GM23338 (cell line): ENCODE results near the gene KDSR. TPM values are rescaled to one million over a fixed set of nuclear protein-coding genes. Genes with fewer than 3 reads are reported as not detected.

Experiments used
- ATAC-seq: fragments of 200-7000 bp; cut with Tn5 transposase; 3 replicates; pipeline ENCODE4 v1.9.1; 2020
- DNase-seq: peaks from one replicate; pipeline ENCODE4 v3.0.0-alpha.2; 2015; ENCODE audit warnings: low spot score
- H2AFZ ChIP-seq: fragments of 200-600 bp; sonication (generic); 2 replicates; pipeline ENCODE4 v1.8.0; 2016; ENCODE audit warnings: antibody characterized with exemption, mild to moderate bottlenecking, moderate library complexity
- H3F3A ChIP-seq: fragments of 200-600 bp; sonication (generic); replicated peaks from 2 replicates; pipeline ENCODE4 v1.8.0; 2017; ENCODE audit warnings: antibody characterized with exemption, mixed run types, low read depth
- H3K27ac ChIP-seq: fragments of 200-600 bp; sonication (generic); 2 replicates; pipeline ENCODE4 v1.6.1; 2016; ENCODE audit warnings: low read depth
- H3K27me3 ChIP-seq: fragments of 200-600 bp; sonication (generic); 2 replicates; pipeline ENCODE4 v1.8.0; 2016; ENCODE audit warnings: mild to moderate bottlenecking, mixed run types, moderate library complexity; ENCODE audit not compliant: insufficient read depth
- H3K36me3 ChIP-seq: fragments of 200-600 bp; sonication (generic); 2 replicates; pipeline ENCODE4 v1.8.0; 2016; ENCODE audit warnings: mild to moderate bottlenecking; ENCODE audit not compliant: insufficient read depth
- H3K4me1 ChIP-seq: fragments of 200-600 bp; sonication (generic); 2 replicates; pipeline ENCODE4 v1.8.0; 2016; ENCODE audit warnings: mild to moderate bottlenecking, moderate library complexity; ENCODE audit not compliant: insufficient read depth
- H3K4me2 ChIP-seq: fragments of 200-600 bp; sonication (generic); 2 replicates; pipeline ENCODE4 v1.7.1; 2017; ENCODE audit warnings: mixed run types
- H3K4me3 ChIP-seq: fragments of 200-600 bp; sonication (generic); 2 replicates; pipeline ENCODE4 v1.6.1; 2016; ENCODE audit warnings: mixed run types
- H3K79me2 ChIP-seq: fragments of 200-600 bp; sonication (generic); replicated peaks from 2 replicates; pipeline ENCODE4 v1.8.0; 2017; ENCODE audit warnings: mild to moderate bottlenecking; ENCODE audit not compliant: insufficient read depth
- H3K9me2 ChIP-seq: fragments of 200-600 bp; sonication (generic); 2 replicates; pipeline ENCODE4 v1.8.0; 2017; ENCODE audit not compliant: insufficient read depth
- H4K20me1 ChIP-seq: fragments of 200-600 bp; sonication (generic); replicated peaks from 2 replicates; pipeline ENCODE4 v1.8.0; 2017; ENCODE audit warnings: mild to moderate bottlenecking; ENCODE audit not compliant: insufficient read depth
- H3K27ac Mint-ChIP-seq: 2 replicates; pipeline ENCODE4 v1.8.0; 2020; ENCODE audit warnings: inconsistent platforms, mild to moderate bottlenecking, moderate library complexity, mixed read lengths
- H3K27me3 Mint-ChIP-seq: 3 replicates; pipeline ENCODE4 v1.8.0; 2022; ENCODE audit warnings: low read depth, mild to moderate bottlenecking, moderate library complexity, mixed read lengths, inconsistent platforms; ENCODE audit not compliant: insufficient read depth, poor library complexity
- H3K36me3 Mint-ChIP-seq: 3 replicates; pipeline ENCODE4 v1.8.0; 2021; ENCODE audit warnings: low read depth, mild to moderate bottlenecking, inconsistent platforms, moderate library complexity, mixed read lengths
- H3K4me1 Mint-ChIP-seq: 3 replicates; pipeline ENCODE4 v1.8.0; 2020; ENCODE audit warnings: mild to moderate bottlenecking, inconsistent platforms, mixed read lengths
- H3K4me3 Mint-ChIP-seq: 3 replicates; pipeline ENCODE4 v1.8.0; 2021; ENCODE audit warnings: moderate library complexity, mild to moderate bottlenecking, inconsistent platforms, mixed read lengths
- H3K9me3 Mint-ChIP-seq: 3 replicates; pipeline ENCODE4 v1.8.0; 2020; ENCODE audit warnings: moderate library complexity, mild to moderate bottlenecking, inconsistent platforms, mixed read lengths
- EZH2 ChIP-seq: fragments of 200-600 bp; sonication (generic); IDR thresholded peaks from one replicate; pipeline ENCODE4 v1.8.0; 2017; ENCODE audit warnings: antibody characterized with exemption, mild to moderate bottlenecking, low read depth; ENCODE audit not compliant: unreplicated experiment
- ZNF114 ChIP-seq: fragments of 250-450 bp; sonication (Bioruptor Pico); IDR thresholded peaks from 2 replicates; pipeline ENCODE4 v1.5.0; 2020; ENCODE audit warnings: mild to moderate bottlenecking, moderate library complexity
- polyA plus RNA-seq: library from polyadenylated mRNA; unstranded; fragments of >200 nt; fragmentation: Nextera tagmentation; extraction: Ambion mirVana; gene quantifications from 2 replicates; pipeline ENCODE4 v1.2.1, GENCODE V29; 2016
- total RNA-seq: library from RNA; depleted of rRNA; stranded (reverse); fragments of >200 nt; shearing (Covaris generic); gene quantifications from 2 replicates; pipeline ENCODE4 v1.2.3, GENCODE V29; 2014
- TF ChIP-seq, protein P1 (sequence below), 2 experiments: fragments of 200-600 bp in 1 of 2; sonication (generic) in 1 of 2; conservative IDR thresholded peaks; 2 replicates each; pipeline versions ENCODE4 v1.5.1 to v1.6.1; 2016 to 2017; ENCODE audit warnings: antibody characterized with exemption in 2 of 2, low read depth in 2 of 2, mild to moderate bottlenecking in 2 of 2, moderate library complexity in 1 of 2
- TF ChIP-seq, protein P2 (sequence below): fragments of 250-450 bp; sonication (Bioruptor Pico); IDR thresholded peaks from 2 replicates; pipeline ENCODE4 v1.5.0; 2020; ENCODE audit warnings: mild to moderate bottlenecking, moderate library complexity
- TF ChIP-seq, protein P3 (sequence below): IDR thresholded peaks from 2 replicates; pipeline ENCODE4 v1.6.1; 2016; ENCODE audit warnings: antibody characterized with exemption

KDSR gene
- total and polyA plus RNA-seq, 2 experiments from 2014 or later, result 23.7 to 36.3 TPM

DNA sequence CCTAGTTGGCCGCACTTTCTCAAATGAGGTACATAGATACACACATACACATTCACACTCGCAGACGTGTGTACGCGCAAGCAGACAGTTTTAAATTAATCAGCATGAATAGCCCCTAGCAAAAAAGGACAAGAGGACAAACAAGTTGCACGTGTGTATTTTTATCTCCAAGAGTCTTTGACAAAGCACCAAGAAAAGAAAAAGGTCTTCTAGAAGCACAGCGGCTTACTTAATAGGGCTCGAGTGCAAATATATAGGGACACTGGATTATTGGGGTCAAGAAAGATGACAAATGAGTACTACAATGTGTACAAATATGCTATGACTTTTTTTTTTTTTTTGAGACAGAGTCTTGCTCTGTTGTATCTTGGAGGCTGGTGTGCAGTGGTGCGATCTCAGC is 45.7 kb downstream of the KDSR start:
- Mint-ChIP-seq H3K36me3 (no peaks in the 10 kb centered on the region; the same call in 2 of the 3 replicates), H3K4me3 (peak overlapping the region; percentile 92), H3K4me1 (peaks cover 25% of the 10 kb centered on the region), H3K27me3 (peaks cover 31% of the 10 kb centered on the region), H3K9me3 (no peaks in the 10 kb centered on the region; the same call in 2 of the 3 replicates), H3K27ac (no peak overlapping the region)
- DNase-seq (no peak), ATAC-seq (no peak)
- no peaks in the 10 kb centered on the region for H4K20me1 ChIP-seq
- no peaks in the 10 kb centered on the region for H3K79me2 ChIP-seq
- H3K4me1 ChIP-seq, result peaks cover 27% of the 10 kb centered on the region
- peaks cover 46% of the 10 kb centered on the region for H3K27me3 ChIP-seq
- H3K36me3 ChIP-seq, result no peaks in the 10 kb centered on the region
- H3K4me3 ChIP-seq, result peak overlapping the region; percentile 69
- peak overlapping the region; percentile 90; the same call in 1 of the 2 replicates for H2AFZ ChIP-seq
- H3F3A ChIP-seq, result peaks cover 7% of the 10 kb centered on the region; the same call in 1 of the 2 replicates
- no peak for TF ChIP-seq EZH2
- TF ChIP-seq ZNF114, result no peak
- TF ChIP-seq, protein P1, sequence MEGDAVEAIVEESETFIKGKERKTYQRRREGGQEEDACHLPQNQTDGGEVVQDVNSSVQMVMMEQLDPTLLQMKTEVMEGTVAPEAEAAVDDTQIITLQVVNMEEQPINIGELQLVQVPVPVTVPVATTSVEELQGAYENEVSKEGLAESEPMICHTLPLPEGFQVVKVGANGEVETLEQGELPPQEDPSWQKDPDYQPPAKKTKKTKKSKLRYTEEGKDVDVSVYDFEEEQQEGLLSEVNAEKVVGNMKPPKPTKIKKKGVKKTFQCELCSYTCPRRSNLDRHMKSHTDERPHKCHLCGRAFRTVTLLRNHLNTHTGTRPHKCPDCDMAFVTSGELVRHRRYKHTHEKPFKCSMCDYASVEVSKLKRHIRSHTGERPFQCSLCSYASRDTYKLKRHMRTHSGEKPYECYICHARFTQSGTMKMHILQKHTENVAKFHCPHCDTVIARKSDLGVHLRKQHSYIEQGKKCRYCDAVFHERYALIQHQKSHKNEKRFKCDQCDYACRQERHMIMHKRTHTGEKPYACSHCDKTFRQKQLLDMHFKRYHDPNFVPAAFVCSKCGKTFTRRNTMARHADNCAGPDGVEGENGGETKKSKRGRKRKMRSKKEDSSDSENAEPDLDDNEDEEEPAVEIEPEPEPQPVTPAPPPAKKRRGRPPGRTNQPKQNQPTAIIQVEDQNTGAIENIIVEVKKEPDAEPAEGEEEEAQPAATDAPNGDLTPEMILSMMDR (conservative IDR thresholded peaks at IDR 0.05; ENCODE audit: low read depth in 2 of 2), result no peak
- TF ChIP-seq, protein P2, sequence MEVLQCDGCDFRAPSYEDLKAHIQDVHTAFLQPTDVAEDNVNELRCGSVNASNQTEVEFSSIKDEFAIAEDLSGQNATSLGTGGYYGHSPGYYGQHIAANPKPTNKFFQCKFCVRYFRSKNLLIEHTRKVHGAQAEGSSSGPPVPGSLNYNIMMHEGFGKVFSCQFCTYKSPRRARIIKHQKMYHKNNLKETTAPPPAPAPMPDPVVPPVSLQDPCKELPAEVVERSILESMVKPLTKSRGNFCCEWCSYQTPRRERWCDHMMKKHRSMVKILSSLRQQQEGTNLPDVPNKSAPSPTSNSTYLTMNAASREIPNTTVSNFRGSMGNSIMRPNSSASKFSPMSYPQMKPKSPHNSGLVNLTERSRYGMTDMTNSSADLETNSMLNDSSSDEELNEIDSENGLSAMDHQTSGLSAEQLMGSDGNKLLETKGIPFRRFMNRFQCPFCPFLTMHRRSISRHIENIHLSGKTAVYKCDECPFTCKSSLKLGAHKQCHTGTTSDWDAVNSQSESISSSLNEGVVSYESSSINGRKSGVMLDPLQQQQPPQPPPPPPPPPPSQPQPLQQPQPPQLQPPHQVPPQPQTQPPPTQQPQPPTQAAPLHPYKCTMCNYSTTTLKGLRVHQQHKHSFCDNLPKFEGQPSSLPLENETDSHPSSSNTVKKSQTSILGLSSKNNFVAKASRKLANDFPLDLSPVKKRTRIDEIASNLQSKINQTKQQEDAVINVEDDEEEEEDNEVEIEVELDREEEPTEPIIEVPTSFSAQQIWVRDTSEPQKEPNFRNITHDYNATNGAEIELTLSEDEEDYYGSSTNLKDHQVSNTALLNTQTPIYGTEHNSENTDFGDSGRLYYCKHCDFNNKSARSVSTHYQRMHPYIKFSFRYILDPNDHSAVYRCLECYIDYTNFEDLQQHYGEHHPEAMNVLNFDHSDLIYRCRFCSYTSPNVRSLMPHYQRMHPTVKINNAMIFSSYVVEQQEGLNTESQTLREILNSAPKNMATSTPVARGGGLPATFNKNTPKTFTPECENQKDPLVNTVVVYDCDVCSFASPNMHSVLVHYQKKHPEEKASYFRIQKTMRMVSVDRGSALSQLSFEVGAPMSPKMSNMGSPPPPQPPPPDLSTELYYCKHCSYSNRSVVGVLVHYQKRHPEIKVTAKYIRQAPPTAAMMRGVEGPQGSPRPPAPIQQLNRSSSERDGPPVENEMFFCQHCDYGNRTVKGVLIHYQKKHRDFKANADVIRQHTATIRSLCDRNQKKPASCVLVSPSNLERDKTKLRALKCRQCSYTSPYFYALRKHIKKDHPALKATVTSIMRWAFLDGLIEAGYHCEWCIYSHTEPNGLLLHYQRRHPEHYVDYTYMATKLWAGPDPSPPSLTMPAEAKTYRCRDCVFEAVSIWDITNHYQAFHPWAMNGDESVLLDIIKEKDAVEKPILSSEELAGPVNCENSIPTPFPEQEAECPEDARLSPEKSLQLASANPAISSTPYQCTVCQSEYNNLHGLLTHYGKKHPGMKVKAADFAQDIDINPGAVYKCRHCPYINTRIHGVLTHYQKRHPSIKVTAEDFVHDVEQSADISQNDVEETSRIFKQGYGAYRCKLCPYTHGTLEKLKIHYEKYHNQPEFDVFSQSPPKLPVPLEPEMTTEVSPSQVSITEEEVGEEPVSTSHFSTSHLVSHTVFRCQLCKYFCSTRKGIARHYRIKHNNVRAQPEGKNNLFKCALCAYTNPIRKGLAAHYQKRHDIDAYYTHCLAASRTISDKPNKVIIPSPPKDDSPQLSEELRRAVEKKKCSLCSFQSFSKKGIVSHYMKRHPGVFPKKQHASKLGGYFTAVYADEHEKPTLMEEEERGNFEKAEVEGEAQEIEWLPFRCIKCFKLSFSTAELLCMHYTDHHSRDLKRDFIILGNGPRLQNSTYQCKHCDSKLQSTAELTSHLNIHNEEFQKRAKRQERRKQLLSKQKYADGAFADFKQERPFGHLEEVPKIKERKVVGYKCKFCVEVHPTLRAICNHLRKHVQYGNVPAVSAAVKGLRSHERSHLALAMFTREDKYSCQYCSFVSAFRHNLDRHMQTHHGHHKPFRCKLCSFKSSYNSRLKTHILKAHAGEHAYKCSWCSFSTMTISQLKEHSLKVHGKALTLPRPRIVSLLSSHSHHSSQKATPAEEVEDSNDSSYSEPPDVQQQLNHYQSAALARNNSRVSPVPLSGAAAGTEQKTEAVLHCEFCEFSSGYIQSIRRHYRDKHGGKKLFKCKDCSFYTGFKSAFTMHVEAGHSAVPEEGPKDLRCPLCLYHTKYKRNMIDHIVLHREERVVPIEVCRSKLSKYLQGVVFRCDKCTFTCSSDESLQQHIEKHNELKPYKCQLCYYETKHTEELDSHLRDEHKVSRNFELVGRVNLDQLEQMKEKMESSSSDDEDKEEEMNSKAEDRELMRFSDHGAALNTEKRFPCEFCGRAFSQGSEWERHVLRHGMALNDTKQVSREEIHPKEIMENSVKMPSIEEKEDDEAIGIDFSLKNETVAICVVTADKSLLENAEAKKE (CRISPR knock-in tag), result no peak
- TF ChIP-seq, protein P3, sequence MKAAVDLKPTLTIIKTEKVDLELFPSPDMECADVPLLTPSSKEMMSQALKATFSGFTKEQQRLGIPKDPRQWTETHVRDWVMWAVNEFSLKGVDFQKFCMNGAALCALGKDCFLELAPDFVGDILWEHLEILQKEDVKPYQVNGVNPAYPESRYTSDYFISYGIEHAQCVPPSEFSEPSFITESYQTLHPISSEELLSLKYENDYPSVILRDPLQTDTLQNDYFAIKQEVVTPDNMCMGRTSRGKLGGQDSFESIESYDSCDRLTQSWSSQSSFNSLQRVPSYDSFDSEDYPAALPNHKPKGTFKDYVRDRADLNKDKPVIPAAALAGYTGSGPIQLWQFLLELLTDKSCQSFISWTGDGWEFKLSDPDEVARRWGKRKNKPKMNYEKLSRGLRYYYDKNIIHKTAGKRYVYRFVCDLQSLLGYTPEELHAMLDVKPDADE, result no peak
- H3K9me2 ChIP-seq, result no peaks in the 10 kb centered on the region
- H3K27ac ChIP-seq, result no peak overlapping the region
- peak overlapping the region; percentile 92 for H3K4me2 ChIP-seq
